H9 (cell line): ENCODE measurements around the gene PTPRR. TPM values are rescaled to one million over a fixed set of nuclear protein-coding genes. Genes with fewer than 3 reads are reported as not detected.

Experiments used
- DNase-seq: peaks from one replicate; pipeline ENCODE4 v3.0.0-alpha.2; 2017
- H2AFZ ChIP-seq: one replicate; pipeline ENCODE4 v1.6.1; 2013; ENCODE audit warnings: mild to moderate bottlenecking, low read length, control low read depth, moderate library complexity
- H2AK5ac ChIP-seq: 2 replicates; pipeline ENCODE4 v1.6.1; 2013; ENCODE audit warnings: low read length, control low read depth, mixed read lengths; ENCODE audit not compliant: insufficient read length
- H2BK120ac ChIP-seq: one replicate; pipeline ENCODE4 v1.6.1; 2013; ENCODE audit warnings: low read depth, mild to moderate bottlenecking, low read length, control low read depth, inconsistent platforms; ENCODE audit not compliant: poor library complexity, severe bottlenecking
- H2BK12ac ChIP-seq: 2 replicates; pipeline ENCODE4 v1.6.1; 2013; ENCODE audit warnings: low read length, control low read depth, mixed read lengths, low read depth; ENCODE audit not compliant: insufficient read length
- H2BK15ac ChIP-seq: 2 replicates; pipeline ENCODE4 v1.6.1; 2013; ENCODE audit warnings: low read depth, low read length, control low read depth
- H2BK20ac ChIP-seq: one replicate; pipeline ENCODE4 v1.6.1; 2013; ENCODE audit warnings: low read depth, mild to moderate bottlenecking, low read length, control low read depth, inconsistent platforms; ENCODE audit not compliant: poor library complexity, severe bottlenecking
- H2BK5ac ChIP-seq: 2 replicates; pipeline ENCODE4 v1.6.1; 2013; ENCODE audit warnings: low read length, control low read depth, mixed read lengths; ENCODE audit not compliant: insufficient read length
- H3K14ac ChIP-seq: 2 replicates; pipeline ENCODE4 v1.6.1; 2013; ENCODE audit warnings: low read length, control low read depth; ENCODE audit not compliant: insufficient read depth
- H3K18ac ChIP-seq: 2 replicates; pipeline ENCODE4 v1.6.1; 2013; ENCODE audit warnings: low read depth, mild to moderate bottlenecking, mixed read lengths, low read length, control low read depth; ENCODE audit not compliant: insufficient read length
- H3K23ac ChIP-seq: 2 replicates; pipeline ENCODE4 v1.6.1; 2013; ENCODE audit warnings: low read length, control low read depth, mixed read lengths, low read depth; ENCODE audit not compliant: insufficient read length
- H3K23me2 ChIP-seq: 2 replicates; pipeline ENCODE4 v1.6.1; 2013; ENCODE audit warnings: low read depth, mild to moderate bottlenecking, mixed read lengths, low read length, control low read depth; ENCODE audit not compliant: insufficient read length, poor library complexity, severe bottlenecking
- H3K27ac ChIP-seq: 2 replicates; pipeline ENCODE4 v1.5.1; 2013; ENCODE audit warnings: low read length, control low read depth, mixed read lengths, low read depth; ENCODE audit not compliant: insufficient read length
- H3K27me3 ChIP-seq: 2 replicates; pipeline ENCODE4 v1.6.1; 2013; ENCODE audit warnings: low read length, control low read depth, inconsistent platforms; ENCODE audit not compliant: insufficient read depth
- H3K4ac ChIP-seq: 2 replicates; pipeline ENCODE4 v1.6.1; 2013; ENCODE audit warnings: low read depth, mild to moderate bottlenecking, control low read depth, inconsistent platforms, low read length, moderate library complexity
- H3K4me1 ChIP-seq: 2 replicates; pipeline ENCODE4 v1.6.1; 2013; ENCODE audit warnings: low read length, control low read depth, inconsistent platforms; ENCODE audit not compliant: insufficient read depth
- H3K4me2 ChIP-seq: 2 replicates; pipeline ENCODE4 v1.6.1; 2013; ENCODE audit warnings: low read length, control low read depth, mixed read lengths; ENCODE audit not compliant: insufficient read length, insufficient read depth
- H3K56ac ChIP-seq: 2 replicates; pipeline ENCODE4 v1.6.1; 2013; ENCODE audit warnings: low read depth, mild to moderate bottlenecking, mixed read lengths, low read length, control low read depth; ENCODE audit not compliant: insufficient read length
- H3K79me1 ChIP-seq: 2 replicates; pipeline ENCODE4 v1.6.1; 2013; ENCODE audit warnings: low read depth, mild to moderate bottlenecking, moderate library complexity, low read length, control low read depth, inconsistent platforms; ENCODE audit not compliant: insufficient read depth, poor library complexity, severe bottlenecking
- H3K79me2 ChIP-seq: 2 replicates; pipeline ENCODE4 v1.6.1; 2013; ENCODE audit warnings: low read length, control low read depth, inconsistent platforms; ENCODE audit not compliant: insufficient read depth
- H3K9ac ChIP-seq: 2 replicates; pipeline ENCODE4 v1.6.1; 2013; ENCODE audit warnings: low read length, control low read depth, mixed read lengths; ENCODE audit not compliant: insufficient read length; ENCODE audit errors: extremely low read depth
- H3K9me3 ChIP-seq: one replicate; pipeline ENCODE4 v1.6.1; 2013; ENCODE audit warnings: low read depth, low read length, inconsistent platforms; ENCODE audit not compliant: control insufficient read depth
- H3T11ph ChIP-seq: one replicate; pipeline ENCODE4 v1.6.1; 2013; ENCODE audit warnings: mild to moderate bottlenecking, low read length, control low read depth, inconsistent platforms
- H4K20me1 ChIP-seq: one replicate; pipeline ENCODE4 v1.6.1; 2013; ENCODE audit not compliant: control insufficient read depth, insufficient read length, insufficient read depth
- H4K5ac ChIP-seq: 2 replicates; pipeline ENCODE4 v1.6.1; 2013; ENCODE audit warnings: low read depth, mild to moderate bottlenecking, mixed read lengths, low read length, control low read depth; ENCODE audit not compliant: insufficient read length
- H4K8ac ChIP-seq: replicated peaks from 2 replicates; pipeline ENCODE4 v1.6.1; 2013; ENCODE audit warnings: low read length, control low read depth, mixed read lengths, low read depth; ENCODE audit not compliant: insufficient read length
- H4K91ac ChIP-seq: 2 replicates; pipeline ENCODE4 v1.6.1; 2013; ENCODE audit warnings: low read depth, mild to moderate bottlenecking, moderate library complexity, mixed read lengths, low read length, control low read depth; ENCODE audit not compliant: insufficient read length
- H3K27ac Mint-ChIP-seq, 3 experiments: 2 replicates in 2 of 3; 3 replicates in 1 of 3; pipeline ENCODE4 v1.8.0; 2020 to 2021; ENCODE audit warnings: mixed read lengths in 3 of 3, mild to moderate bottlenecking in 1 of 3, moderate library complexity in 1 of 3
- H3K27me3 Mint-ChIP-seq: 2 replicates; pipeline ENCODE4 v1.8.0; 2021; ENCODE audit warnings: low read depth, mild to moderate bottlenecking, moderate library complexity, mixed read lengths
- H3K36me3 Mint-ChIP-seq, 3 experiments: 2 replicates in 2 of 3; 3 replicates in 1 of 3; pipeline ENCODE4 v1.8.0; 2020 to 2021; ENCODE audit warnings: low read depth in 3 of 3, mixed read lengths in 3 of 3; ENCODE audit not compliant: insufficient read depth in 1 of 3
- H3K4me1 Mint-ChIP-seq, 2 experiments: 2 replicates each; pipeline ENCODE4 v1.8.0; 2020; ENCODE audit warnings: mixed read lengths in 2 of 2
- H3K4me3 Mint-ChIP-seq, 2 experiments: 2 replicates in 1 of 2; 3 replicates in 1 of 2; pipeline ENCODE4 v1.8.0; 2020 to 2021; ENCODE audit warnings: mild to moderate bottlenecking in 2 of 2, mixed read lengths in 2 of 2, moderate library complexity in 1 of 2
- H3K9me3 Mint-ChIP-seq, 2 experiments: 2 replicates in 1 of 2; 3 replicates in 1 of 2; pipeline ENCODE4 v1.8.0; 2020; ENCODE audit warnings: mild to moderate bottlenecking in 2 of 2, mixed read lengths in 2 of 2, moderate library complexity in 1 of 2
- WGBS: extraction: QIAGEN DNeasy Blood & Tissue Kit; methylation state at CpG from one replicate; pipeline ENCODE4 v1.1.7; 2013; ENCODE audit warnings: missing lambda C conversion rate, low lambda C conversion rate, mixed read lengths; ENCODE audit not compliant: insufficient read length; ENCODE audit errors: extremely low coverage; 5-methylcytosine and 5-hydroxymethylcytosine counted together
- total RNA-seq: library from RNA; stranded (reverse); gene quantifications from 2 replicates; pipeline ENCODE4 v1.2.1, GENCODE V29; 2021
- TF ChIP-seq, protein P1 (sequence below): fragments of 200-600 bp; sonication (generic); conservative IDR thresholded peaks from 3 replicates; pipeline ENCODE4 v1.8.0; 2021; ENCODE audit warnings: antibody characterized with exemption, mild to moderate bottlenecking

The PTPRR gene
- total RNA-seq, 1 experiment from 2014 or later: 0.22 TPM

DNA sequence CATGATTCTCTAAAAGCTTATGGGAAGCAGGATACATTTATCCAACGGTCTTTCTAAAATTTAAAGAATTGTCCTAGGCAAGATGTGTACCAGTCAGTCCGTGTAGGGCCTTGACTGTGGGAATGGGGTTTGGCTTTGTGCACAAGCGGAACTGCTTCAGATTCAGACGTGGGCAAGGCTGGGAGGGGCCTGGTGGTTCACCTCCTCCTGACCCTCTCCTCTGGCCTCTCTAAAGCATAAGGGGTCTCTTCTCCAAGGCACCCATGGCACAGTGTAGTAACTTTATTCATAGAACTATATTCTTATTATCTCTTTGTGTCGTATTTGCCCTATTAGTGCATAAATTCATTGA, 162.1 kb downstream of the PTPRR start:
- peak overlapping the region; percentile 80 to 89 (median 87); a peak in 5 of 7 replicates for H3K27ac Mint-ChIP-seq
- Histone ChIP-seq H3K27ac (no peak overlapping the region), H3K23me2 (no peaks in the 10 kb centered on the region), H3T11ph (no peak overlapping the region), H3K4ac (no peak overlapping the region), H2BK15ac (no peak overlapping the region), H2BK12ac (no peak overlapping the region), H3K9me3 (no peaks in the 10 kb centered on the region), H3K56ac (no peak overlapping the region), H2AFZ (no peak overlapping the region), H3K18ac (no peak overlapping the region), H2BK120ac (no peak overlapping the region), H4K8ac (no peak overlapping the region), H3K4me1 (peaks cover 2% of the 10 kb centered on the region; the same call in 1 of the 2 replicates), H3K23ac (no peak overlapping the region), H2BK5ac (no peak overlapping the region), H3K14ac (no peak overlapping the region), H3K4me2 (no peak overlapping the region), H3K9ac (no peak overlapping the region), H4K20me1 (no peaks in the 10 kb centered on the region), H4K91ac (no peak overlapping the region), H2AK5ac (no peak overlapping the region), H4K5ac (no peak overlapping the region), H3K79me1 (no peaks in the 10 kb centered on the region), H3K79me2 (no peaks in the 10 kb centered on the region), H3K27me3 (no peaks in the 10 kb centered on the region), H2BK20ac (no peak overlapping the region)
- H3K27me3 Mint-ChIP-seq: no peaks in the 10 kb centered on the region
- peaks cover 42 to 49% of the 10 kb centered on the region in 2 experiments for H3K4me1 Mint-ChIP-seq
- peaks cover 0 to under 1% (median 0%) of the 10 kb centered on the region in 3 experiments; a peak in 3 of 7 replicates for H3K36me3 Mint-ChIP-seq
- DNase-seq: peak; percentile 40
- no peak overlapping the region for H3K4me3 Mint-ChIP-seq
- peaks cover 0 to 2% of the 10 kb centered on the region in 2 experiments; a peak in 1 of 5 replicates for H3K9me3 Mint-ChIP-seq
- WGBS: no CpG with 5 or more reads among the region's 5 CpGs
- TF ChIP-seq, protein P1, sequence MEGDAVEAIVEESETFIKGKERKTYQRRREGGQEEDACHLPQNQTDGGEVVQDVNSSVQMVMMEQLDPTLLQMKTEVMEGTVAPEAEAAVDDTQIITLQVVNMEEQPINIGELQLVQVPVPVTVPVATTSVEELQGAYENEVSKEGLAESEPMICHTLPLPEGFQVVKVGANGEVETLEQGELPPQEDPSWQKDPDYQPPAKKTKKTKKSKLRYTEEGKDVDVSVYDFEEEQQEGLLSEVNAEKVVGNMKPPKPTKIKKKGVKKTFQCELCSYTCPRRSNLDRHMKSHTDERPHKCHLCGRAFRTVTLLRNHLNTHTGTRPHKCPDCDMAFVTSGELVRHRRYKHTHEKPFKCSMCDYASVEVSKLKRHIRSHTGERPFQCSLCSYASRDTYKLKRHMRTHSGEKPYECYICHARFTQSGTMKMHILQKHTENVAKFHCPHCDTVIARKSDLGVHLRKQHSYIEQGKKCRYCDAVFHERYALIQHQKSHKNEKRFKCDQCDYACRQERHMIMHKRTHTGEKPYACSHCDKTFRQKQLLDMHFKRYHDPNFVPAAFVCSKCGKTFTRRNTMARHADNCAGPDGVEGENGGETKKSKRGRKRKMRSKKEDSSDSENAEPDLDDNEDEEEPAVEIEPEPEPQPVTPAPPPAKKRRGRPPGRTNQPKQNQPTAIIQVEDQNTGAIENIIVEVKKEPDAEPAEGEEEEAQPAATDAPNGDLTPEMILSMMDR: no peak
